ENCODE results near the gene TIPIN.

DNA sequence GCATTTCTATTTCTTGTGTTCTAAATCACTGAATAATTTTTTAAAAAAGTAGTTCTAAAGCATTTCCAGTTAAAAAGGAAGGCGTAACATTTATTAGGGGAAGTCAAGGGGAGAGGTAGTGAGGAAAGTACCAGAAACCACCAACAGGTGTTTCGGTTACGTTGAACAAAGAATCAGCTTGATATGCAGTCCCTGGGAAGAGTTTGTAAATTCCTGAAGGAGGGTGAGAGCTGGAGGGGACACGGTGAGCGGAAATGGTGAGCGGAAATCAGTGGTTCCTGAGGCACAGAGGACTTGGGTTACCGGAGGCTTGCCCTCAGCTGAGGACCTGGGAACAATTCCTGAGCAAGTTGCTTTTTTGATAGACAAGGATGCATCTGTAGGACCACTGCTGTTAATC, 48.0 kb upstream of the TIPIN start:
- TF ChIP-seq POLR2A (IDR thresholded peaks at IDR 0.05), result no peak
- TF ChIP-seq, protein P1, sequence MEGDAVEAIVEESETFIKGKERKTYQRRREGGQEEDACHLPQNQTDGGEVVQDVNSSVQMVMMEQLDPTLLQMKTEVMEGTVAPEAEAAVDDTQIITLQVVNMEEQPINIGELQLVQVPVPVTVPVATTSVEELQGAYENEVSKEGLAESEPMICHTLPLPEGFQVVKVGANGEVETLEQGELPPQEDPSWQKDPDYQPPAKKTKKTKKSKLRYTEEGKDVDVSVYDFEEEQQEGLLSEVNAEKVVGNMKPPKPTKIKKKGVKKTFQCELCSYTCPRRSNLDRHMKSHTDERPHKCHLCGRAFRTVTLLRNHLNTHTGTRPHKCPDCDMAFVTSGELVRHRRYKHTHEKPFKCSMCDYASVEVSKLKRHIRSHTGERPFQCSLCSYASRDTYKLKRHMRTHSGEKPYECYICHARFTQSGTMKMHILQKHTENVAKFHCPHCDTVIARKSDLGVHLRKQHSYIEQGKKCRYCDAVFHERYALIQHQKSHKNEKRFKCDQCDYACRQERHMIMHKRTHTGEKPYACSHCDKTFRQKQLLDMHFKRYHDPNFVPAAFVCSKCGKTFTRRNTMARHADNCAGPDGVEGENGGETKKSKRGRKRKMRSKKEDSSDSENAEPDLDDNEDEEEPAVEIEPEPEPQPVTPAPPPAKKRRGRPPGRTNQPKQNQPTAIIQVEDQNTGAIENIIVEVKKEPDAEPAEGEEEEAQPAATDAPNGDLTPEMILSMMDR (IDR thresholded peaks at IDR 0.05), result no peak

Data from transverse colon (tissue), 3 donors.